ENCODE data around the gene GSTM5. TPM values are rescaled to one million over a fixed set of nuclear protein-coding genes. Genes with fewer than 3 reads are reported as not detected.

GSTM5 gene
- total RNA-seq, 2 donors from 2014 or later: 4.2 to 12.3 TPM

DNA sequence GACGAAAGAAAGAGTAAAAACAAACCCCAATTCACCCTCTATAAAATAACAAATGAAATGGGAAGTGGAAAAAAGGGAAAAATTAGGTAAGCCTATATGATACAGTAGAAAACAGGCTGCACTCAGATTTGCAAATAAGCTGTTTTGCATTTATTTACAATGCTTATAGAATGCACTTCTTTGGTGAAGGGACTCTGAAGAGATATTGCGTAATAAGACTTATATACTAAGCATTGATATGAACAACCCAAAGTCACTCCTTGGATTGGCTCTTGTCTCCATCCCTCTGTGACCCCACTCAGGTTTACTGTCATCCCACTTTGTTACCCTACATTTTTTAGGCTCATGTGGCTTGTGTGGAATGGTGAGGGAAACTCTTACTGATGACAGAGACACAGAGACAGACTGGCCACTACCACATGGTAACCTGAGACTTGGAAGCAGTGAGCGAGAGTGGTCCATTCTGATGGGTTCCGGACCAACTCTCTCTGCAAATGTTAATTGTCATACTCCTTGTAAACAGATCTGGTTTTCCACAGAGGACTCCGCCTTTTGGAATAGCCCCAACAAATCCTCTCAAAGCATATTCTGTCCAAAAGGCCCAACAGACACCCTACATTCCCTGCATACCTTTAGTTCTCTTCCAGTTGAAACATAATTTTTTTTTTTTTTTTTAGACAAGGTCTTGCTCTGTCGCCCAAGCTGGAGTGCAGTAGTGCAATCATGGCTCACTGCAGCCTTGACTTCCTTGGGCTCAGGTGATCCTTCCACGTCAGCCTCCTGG lies 11.0 kb downstream of the GSTM5 start:
- no peaks in the 10 kb centered on the region for H3K9me3 ChIP-seq
- no peak overlapping the region for H3K27ac ChIP-seq
- H3K4me3 ChIP-seq: no peak overlapping the region
- H3K36me3 ChIP-seq: no peaks in the 10 kb centered on the region
- whole genome bisulfite sequencing: 79% methylated on average over 7 of the region's 7 CpGs
- no peaks in the 10 kb centered on the region for H3K27me3 ChIP-seq (replicated peaks; ENCODE audit: insufficient read depth)
- TF ChIP-seq, protein P1, sequence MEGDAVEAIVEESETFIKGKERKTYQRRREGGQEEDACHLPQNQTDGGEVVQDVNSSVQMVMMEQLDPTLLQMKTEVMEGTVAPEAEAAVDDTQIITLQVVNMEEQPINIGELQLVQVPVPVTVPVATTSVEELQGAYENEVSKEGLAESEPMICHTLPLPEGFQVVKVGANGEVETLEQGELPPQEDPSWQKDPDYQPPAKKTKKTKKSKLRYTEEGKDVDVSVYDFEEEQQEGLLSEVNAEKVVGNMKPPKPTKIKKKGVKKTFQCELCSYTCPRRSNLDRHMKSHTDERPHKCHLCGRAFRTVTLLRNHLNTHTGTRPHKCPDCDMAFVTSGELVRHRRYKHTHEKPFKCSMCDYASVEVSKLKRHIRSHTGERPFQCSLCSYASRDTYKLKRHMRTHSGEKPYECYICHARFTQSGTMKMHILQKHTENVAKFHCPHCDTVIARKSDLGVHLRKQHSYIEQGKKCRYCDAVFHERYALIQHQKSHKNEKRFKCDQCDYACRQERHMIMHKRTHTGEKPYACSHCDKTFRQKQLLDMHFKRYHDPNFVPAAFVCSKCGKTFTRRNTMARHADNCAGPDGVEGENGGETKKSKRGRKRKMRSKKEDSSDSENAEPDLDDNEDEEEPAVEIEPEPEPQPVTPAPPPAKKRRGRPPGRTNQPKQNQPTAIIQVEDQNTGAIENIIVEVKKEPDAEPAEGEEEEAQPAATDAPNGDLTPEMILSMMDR (IDR thresholded peaks at IDR 0.05): no peak
- no peak for TF ChIP-seq POLR2A (IDR thresholded peaks at IDR 0.05)
- TF ChIP-seq POLR2AphosphoS5 (IDR thresholded peaks at IDR 0.05): no peak
- no peak for DNase-seq (ENCODE audit: low spot score)
- H3K4me1 ChIP-seq (replicated peaks): no peaks in the 10 kb centered on the region
- intact Hi-C loops (cut with DNase I): no loop called here

DNA sequence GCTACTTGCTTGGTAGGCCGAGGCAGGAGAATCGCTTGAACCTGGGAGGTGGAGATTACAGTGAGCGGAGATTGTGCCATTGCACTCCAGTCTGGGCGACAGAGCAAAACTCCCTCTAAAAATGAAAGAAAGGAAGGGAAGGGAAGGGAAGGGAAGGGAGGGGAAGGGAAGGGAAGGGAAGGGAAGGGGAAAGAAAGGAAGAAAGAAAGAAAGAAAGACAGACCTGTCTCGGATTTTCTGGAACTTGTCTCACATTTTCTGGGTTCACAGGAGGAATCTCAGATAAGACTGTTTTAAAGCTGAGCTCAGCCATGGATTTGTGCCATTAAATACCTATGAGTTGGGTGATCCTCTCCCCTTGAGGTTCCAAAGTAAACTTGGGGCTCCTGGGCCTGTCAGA lies 12.9 kb downstream of the GSTM5 start:
- no peak for DNase-seq (ENCODE audit: low spot score)
- intact Hi-C loops (cut with DNase I): no loop called here
- TF ChIP-seq POLR2AphosphoS5 (IDR thresholded peaks at IDR 0.05): no peak
- TF ChIP-seq POLR2A (IDR thresholded peaks at IDR 0.05): no peak
- TF ChIP-seq, protein P1 (IDR thresholded peaks at IDR 0.05): no peak
- no peaks in the 10 kb centered on the region for H3K9me3 ChIP-seq
- H3K27me3 ChIP-seq (replicated peaks; ENCODE audit: insufficient read depth): no peaks in the 10 kb centered on the region
- H3K4me1 ChIP-seq (replicated peaks): no peaks in the 10 kb centered on the region
- WGBS: 90% methylated on average over 5 of the region's 5 CpGs
- no peaks in the 10 kb centered on the region for H3K36me3 ChIP-seq
- no peak overlapping the region for H3K4me3 ChIP-seq
- peak overlapping the region in 1 of 2 donors; percentile 29 for H3K27ac ChIP-seq

DNA sequence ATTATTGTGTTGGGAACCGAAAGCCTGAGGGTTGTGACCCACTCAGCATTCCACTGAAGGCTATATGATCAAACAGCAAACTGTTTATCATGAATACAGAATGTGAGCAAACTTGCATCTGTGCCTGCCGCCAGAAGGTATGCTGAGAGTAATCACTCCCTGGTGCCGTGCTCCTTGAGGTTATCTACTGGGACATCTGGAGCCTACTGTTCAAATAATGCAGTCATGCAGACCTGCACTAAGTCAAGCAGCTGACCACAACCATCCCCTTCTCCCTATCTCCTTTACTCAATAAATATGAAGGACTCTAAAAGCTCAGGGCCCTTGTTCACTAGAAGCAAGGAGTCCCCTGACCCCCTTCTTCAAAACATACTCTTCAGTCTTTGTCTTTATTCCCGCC lies 13.5 kb downstream of the GSTM5 start:
- Histone ChIP-seq H3K36me3 (no peaks in the 10 kb centered on the region), H3K27ac (no peak overlapping the region), H3K9me3 (no peaks in the 10 kb centered on the region), H3K27me3 (replicated peaks; ENCODE audit: insufficient read depth) (no peaks in the 10 kb centered on the region), H3K4me3 (no peak overlapping the region), H3K4me1 (replicated peaks) (no peaks in the 10 kb centered on the region)
- TF ChIP-seq POLR2AphosphoS5 (IDR thresholded peaks at IDR 0.05): no peak
- no peak for TF ChIP-seq POLR2A (IDR thresholded peaks at IDR 0.05)
- TF ChIP-seq, protein P1 (IDR thresholded peaks at IDR 0.05): no peak
- DNase-seq (ENCODE audit: low spot score): no peak
- intact Hi-C loops (cut with DNase I): no loop called here
- WGBS: 57% methylated on average over 4 of the region's 4 CpGs

DNA sequence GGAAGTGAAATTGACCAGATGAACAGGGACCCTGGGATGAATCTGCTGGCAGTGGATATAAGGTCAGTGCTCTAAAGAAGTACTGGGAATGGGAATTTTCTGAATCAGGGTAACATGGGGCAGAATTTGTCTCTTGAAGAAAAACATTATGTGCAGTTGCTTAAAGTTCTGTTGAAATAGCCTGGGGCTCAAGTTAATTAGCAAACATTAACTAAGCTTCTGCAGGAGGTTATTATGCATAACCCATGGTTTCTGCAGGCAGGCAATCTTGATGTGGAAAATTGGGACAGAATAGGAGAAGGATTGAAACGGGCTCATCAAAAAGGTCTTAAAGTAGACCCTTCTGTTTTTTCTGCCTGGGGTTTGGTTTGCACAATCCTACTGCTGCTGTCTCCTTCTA lies 14.0 kb downstream of the GSTM5 start:
- DNase-seq (ENCODE audit: low spot score): no peak
- no peak overlapping the region for H3K27ac ChIP-seq
- intact Hi-C loops (cut with DNase I): no loop called here
- no peaks in the 10 kb centered on the region for H3K4me1 ChIP-seq (replicated peaks)
- H3K9me3 ChIP-seq: no peaks in the 10 kb centered on the region
- no peak for TF ChIP-seq POLR2AphosphoS5 (IDR thresholded peaks at IDR 0.05)
- TF ChIP-seq, protein P1 (IDR thresholded peaks at IDR 0.05): no peak
- no peak for TF ChIP-seq POLR2A (IDR thresholded peaks at IDR 0.05)
- no peaks in the 10 kb centered on the region for H3K36me3 ChIP-seq
- no peaks in the 10 kb centered on the region for H3K27me3 ChIP-seq (replicated peaks; ENCODE audit: insufficient read depth)
- WGBS: 65% methylated on average over 1 of the region's 1 CpG
- H3K4me3 ChIP-seq: no peak overlapping the region

Measured in prostate gland (tissue), 2 donors.